ENCODE measurements around the gene CACNA1E.

DNA sequence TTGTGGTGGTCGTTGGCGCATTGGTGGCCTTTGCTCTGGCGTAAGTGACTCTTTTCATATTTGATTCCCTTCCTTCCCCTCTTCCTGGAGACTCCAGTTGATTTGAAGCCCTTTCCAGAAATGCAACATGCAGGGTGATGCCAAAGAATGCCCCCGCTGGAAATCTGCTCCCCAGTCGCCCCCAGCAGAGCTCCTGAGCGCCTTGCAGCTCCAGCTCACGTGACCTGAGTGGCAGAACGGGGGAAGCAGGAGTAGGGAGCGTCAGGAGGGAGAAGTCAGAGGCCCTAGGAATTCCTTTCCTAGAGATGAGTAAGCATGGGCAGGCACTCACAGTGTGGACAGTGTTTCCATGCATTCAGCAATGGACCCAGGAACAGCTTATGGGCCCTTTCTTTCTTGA is 255.9 kb downstream of the CACNA1E start:
- TF ChIP-seq, protein P1, sequence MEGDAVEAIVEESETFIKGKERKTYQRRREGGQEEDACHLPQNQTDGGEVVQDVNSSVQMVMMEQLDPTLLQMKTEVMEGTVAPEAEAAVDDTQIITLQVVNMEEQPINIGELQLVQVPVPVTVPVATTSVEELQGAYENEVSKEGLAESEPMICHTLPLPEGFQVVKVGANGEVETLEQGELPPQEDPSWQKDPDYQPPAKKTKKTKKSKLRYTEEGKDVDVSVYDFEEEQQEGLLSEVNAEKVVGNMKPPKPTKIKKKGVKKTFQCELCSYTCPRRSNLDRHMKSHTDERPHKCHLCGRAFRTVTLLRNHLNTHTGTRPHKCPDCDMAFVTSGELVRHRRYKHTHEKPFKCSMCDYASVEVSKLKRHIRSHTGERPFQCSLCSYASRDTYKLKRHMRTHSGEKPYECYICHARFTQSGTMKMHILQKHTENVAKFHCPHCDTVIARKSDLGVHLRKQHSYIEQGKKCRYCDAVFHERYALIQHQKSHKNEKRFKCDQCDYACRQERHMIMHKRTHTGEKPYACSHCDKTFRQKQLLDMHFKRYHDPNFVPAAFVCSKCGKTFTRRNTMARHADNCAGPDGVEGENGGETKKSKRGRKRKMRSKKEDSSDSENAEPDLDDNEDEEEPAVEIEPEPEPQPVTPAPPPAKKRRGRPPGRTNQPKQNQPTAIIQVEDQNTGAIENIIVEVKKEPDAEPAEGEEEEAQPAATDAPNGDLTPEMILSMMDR (IDR thresholded peaks at IDR 0.05; ENCODE audit: low read depth, low read length): no peak
- TF ChIP-seq POLR2A (IDR thresholded peaks at IDR 0.05; ENCODE audit: extremely low read depth, insufficient read length): no peak
- TF ChIP-seq, protein P2, sequence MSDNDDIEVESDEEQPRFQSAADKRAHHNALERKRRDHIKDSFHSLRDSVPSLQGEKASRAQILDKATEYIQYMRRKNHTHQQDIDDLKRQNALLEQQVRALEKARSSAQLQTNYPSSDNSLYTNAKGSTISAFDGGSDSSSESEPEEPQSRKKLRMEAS (IDR thresholded peaks at IDR 0.05; ENCODE audit: low read depth, low read length): no peak
